H1 (cell line): Measurements from ENCODE around the gene RANBP17. TPM values are rescaled to one million over a fixed set of nuclear protein-coding genes. Genes with fewer than 3 reads are reported as not detected.

Experiments
- CTCF ChIA-PET: fragments of 300-600 bp; sonication (Branson Sonifier 250); formaldehyde crosslinking; loops from one replicate; lab custom pipeline; 2021; ENCODE audit not compliant: partially characterized antibody; lab: Charles Lee
- POLR2A ChIA-PET: fragments of 300-600 bp; sonication (Branson Sonifier 250); formaldehyde crosslinking; loops from one replicate; lab custom pipeline; 2021; ENCODE audit warnings: inconsistent platforms; ENCODE audit not compliant: partially characterized antibody; lab: Charles Lee
- DNase-seq, 2 experiments: peaks; one replicate each; pipeline versions ENCODE4 v3.0.0 to v3.0.0-alpha.2; 2010 to 2022; ENCODE audit warnings: low spot score in 2 of 2, low read depth in 1 of 2, mixed read lengths in 1 of 2
- FAIRE-seq: peaks from 2 replicates; lab custom pipeline; 2011; peaks lifted over from hg19 to GRCh38; lab: Jason Lieb, UNC
- H2AFZ ChIP-seq: 2 replicates; pipeline ENCODE4 v1.8.1; 2012; ENCODE audit warnings: low read length, inconsistent platforms
- H2AK5ac ChIP-seq: 2 replicates; pipeline ENCODE4 v1.6.1; 2013; ENCODE audit warnings: low read depth, low read length
- H2BK120ac ChIP-seq: replicated peaks from 2 replicates; pipeline ENCODE3; 2013; ENCODE audit warnings: low read depth, low read length, inconsistent platforms
- H2BK12ac ChIP-seq: 2 replicates; pipeline ENCODE4 v1.6.1; 2013; ENCODE audit warnings: low read depth, low read length
- H2BK15ac ChIP-seq: 2 replicates; pipeline ENCODE4 v1.6.1; 2013; ENCODE audit warnings: low read length
- H2BK20ac ChIP-seq: 2 replicates; pipeline ENCODE4 v1.6.1; 2013; ENCODE audit warnings: low read length
- H2BK5ac ChIP-seq: 2 replicates; pipeline ENCODE4 v1.6.1; 2013; ENCODE audit warnings: low read depth, low read length
- H3K14ac ChIP-seq: 2 replicates; pipeline ENCODE4 v1.6.1; 2013; ENCODE audit warnings: inconsistent platforms; ENCODE audit not compliant: insufficient read length
- H3K18ac ChIP-seq: 2 replicates; pipeline ENCODE4 v1.6.1; 2013; ENCODE audit warnings: low read length; ENCODE audit errors: extremely low read depth
- H3K23ac ChIP-seq: 2 replicates; pipeline ENCODE4 v1.6.1; 2013; ENCODE audit warnings: inconsistent platforms; ENCODE audit not compliant: insufficient read length
- H3K23me2 ChIP-seq: 2 replicates; pipeline ENCODE4 v1.6.1; 2013; ENCODE audit warnings: low read depth, low read length
- H3K27ac ChIP-seq: 2 replicates; pipeline ENCODE4 v1.6.1; 2011; ENCODE audit warnings: low read depth, low read length, inconsistent platforms
- H3K27me3 ChIP-seq, 4 experiments: replicated peaks in 1 of 4; 1 replicate in 1 of 4; 2 replicates in 3 of 4; pipeline versions ENCODE4 v1.6.1 to v1.8.1; 2011 to 2013; ENCODE audit warnings: low read length in 3 of 4, mild to moderate bottlenecking in 3 of 4, inconsistent platforms in 2 of 4, mixed read lengths in 2 of 4, moderate library complexity in 1 of 4; ENCODE audit not compliant: control insufficient read depth in 3 of 4, insufficient read depth in 3 of 4; ENCODE audit errors: extremely low read depth in 1 of 4
- H3K36me3 ChIP-seq, 4 experiments: 2 replicates each; pipeline versions ENCODE4 v1.6.1 to v1.8.1; 2011 to 2013; ENCODE audit warnings: mild to moderate bottlenecking in 4 of 4, low read length in 3 of 4, moderate library complexity in 2 of 4, control low read depth in 1 of 4, inconsistent platforms in 1 of 4; ENCODE audit not compliant: insufficient read depth in 4 of 4, control insufficient read depth in 2 of 4
- H3K4ac ChIP-seq: replicated peaks from 2 replicates; pipeline ENCODE3; 2013; ENCODE audit warnings: low read length, low read depth, mixed read lengths, inconsistent platforms; ENCODE audit not compliant: insufficient read length
- H3K4me1 ChIP-seq, 4 experiments: replicated peaks in 1 of 4; 1 replicate in 1 of 4; 2 replicates in 3 of 4; pipeline versions ENCODE4 v1.6.1 to v1.8.1; 2011 to 2013; ENCODE audit warnings: low read length in 3 of 4, inconsistent platforms in 2 of 4, mixed read lengths in 1 of 4; ENCODE audit not compliant: insufficient read depth in 4 of 4, control insufficient read depth in 3 of 4
- H3K4me2 ChIP-seq, 2 experiments: 2 replicates each; pipeline versions ENCODE4 v1.6.1 to v1.8.1; 2011 to 2013; ENCODE audit warnings: low read depth in 2 of 2, low read length in 2 of 2, control low read depth in 1 of 2, inconsistent platforms in 1 of 2, mild to moderate bottlenecking in 1 of 2; ENCODE audit not compliant: insufficient read depth in 1 of 2
- H3K4me3 ChIP-seq, 4 experiments: fragments of 200-600, 300-600 bp in 1 of 4; sonication (generic), shearing (Covaris generic), sonication (Bioruptor Twin) in 1 of 4; 2 replicates each; pipeline versions ENCODE4 v1.5.1 to v1.8.1; 2011 to 2016; ENCODE audit warnings: low read length in 4 of 4, low read depth in 3 of 4, control low read depth in 2 of 4, inconsistent platforms in 2 of 4, mild to moderate bottlenecking in 2 of 4, mixed read lengths in 1 of 4, moderate library complexity in 1 of 4; ENCODE audit not compliant: insufficient read depth in 2 of 4; ENCODE audit errors: extremely low read depth in 1 of 4
- H3K56ac ChIP-seq: replicated peaks from 2 replicates; pipeline ENCODE3; 2013; ENCODE audit warnings: low read depth, mild to moderate bottlenecking, mixed read lengths, low read length, inconsistent platforms; ENCODE audit not compliant: insufficient read length
- H3K79me1 ChIP-seq: 2 replicates; pipeline ENCODE4 v1.6.1; 2013; ENCODE audit warnings: low read depth, low read length, control low read depth
- H3K79me2 ChIP-seq, 2 experiments: 2 replicates each; pipeline versions ENCODE4 v1.6.1 to v1.8.1; 2012 to 2013; ENCODE audit warnings: low read length in 2 of 2, mild to moderate bottlenecking in 2 of 2, inconsistent platforms in 1 of 2; ENCODE audit not compliant: insufficient read depth in 2 of 2, control insufficient read depth in 1 of 2
- H3K9ac ChIP-seq, 4 experiments: replicated peaks in 1 of 4; 1 replicate in 1 of 4; 2 replicates in 3 of 4; pipeline versions ENCODE4 v1.6.1 to v1.8.1; 2011 to 2013; ENCODE audit warnings: low read depth in 3 of 4, low read length in 3 of 4, control low read depth in 2 of 4, mild to moderate bottlenecking in 2 of 4, moderate library complexity in 2 of 4, inconsistent platforms in 1 of 4; ENCODE audit errors: extremely low read depth in 1 of 4
- H3K9me3 ChIP-seq, 2 experiments: 2 replicates each; pipeline versions ENCODE4 v1.6.1 to v1.8.1; 2012 to 2013; ENCODE audit warnings: mild to moderate bottlenecking in 2 of 2, moderate library complexity in 2 of 2, control low read depth in 1 of 2, inconsistent platforms in 1 of 2, low read depth in 1 of 2, low read length in 1 of 2, mixed read lengths in 1 of 2; ENCODE audit not compliant: insufficient read depth in 2 of 2
- H4K20me1 ChIP-seq, 2 experiments: replicated peaks in 1 of 2; 2 replicates each; pipeline versions ENCODE3 to v1.8.1; 2011 to 2013; ENCODE audit warnings: inconsistent platforms in 2 of 2, low read length in 2 of 2, mild to moderate bottlenecking in 1 of 2; ENCODE audit not compliant: insufficient read depth in 2 of 2, control insufficient read depth in 1 of 2
- H4K5ac ChIP-seq: 2 replicates; pipeline ENCODE4 v1.6.1; 2013; ENCODE audit warnings: low read length, low read depth, mixed read lengths, inconsistent platforms; ENCODE audit not compliant: insufficient read length
- H4K8ac ChIP-seq: 2 replicates; pipeline ENCODE4 v1.8.0; 2013; ENCODE audit warnings: mild to moderate bottlenecking, moderate library complexity, low read length, inconsistent platforms; ENCODE audit not compliant: insufficient read depth; ENCODE audit errors: extremely low read depth
- H4K91ac ChIP-seq: replicated peaks from 2 replicates; pipeline ENCODE3; 2013; ENCODE audit warnings: low read length, mixed read lengths, inconsistent platforms; ENCODE audit not compliant: insufficient read length
- BACH1 ChIP-seq: IDR thresholded peaks from 2 replicates; pipeline ENCODE4 v1.6.1; 2012; ENCODE audit warnings: low read length, improper control_type of control experiment
- BCL11A ChIP-seq, 2 experiments: IDR thresholded peaks; one replicate each; pipeline ENCODE4 v1.6.1; 2011; ENCODE audit warnings: low read depth in 2 of 2, low read length in 2 of 2, mild to moderate bottlenecking in 2 of 2
- BRCA1 ChIP-seq: IDR thresholded peaks from 2 replicates; pipeline ENCODE4 v1.6.1; 2012; ENCODE audit warnings: low read depth, low read length, improper control_type of control experiment
- CREB1 ChIP-seq: IDR thresholded peaks from 2 replicates; pipeline ENCODE4 v1.6.1; 2012; ENCODE audit warnings: inconsistent platforms
- FOSL1 ChIP-seq: IDR thresholded peaks from 2 replicates; pipeline ENCODE4 v1.6.1; 2011; ENCODE audit warnings: mild to moderate bottlenecking, low read depth, low read length, moderate library complexity; ENCODE audit not compliant: insufficient read depth
- GABPA ChIP-seq: IDR thresholded peaks from 2 replicates; pipeline ENCODE4 v1.6.1; 2011; ENCODE audit warnings: mild to moderate bottlenecking, low read length, moderate library complexity, borderline replicate concordance; ENCODE audit not compliant: insufficient read depth
- HDAC6 ChIP-seq: IDR thresholded peaks from one replicate; pipeline ENCODE4 v1.7.1; 2012; ENCODE audit warnings: low read depth, mild to moderate bottlenecking, inconsistent platforms, low read length, moderate library complexity
- JUN ChIP-seq: IDR thresholded peaks from 2 replicates; pipeline ENCODE4 v1.6.1; 2011; ENCODE audit warnings: low read depth, mild to moderate bottlenecking, improper control_type of control experiment, low read length
- POU5F1 ChIP-seq: IDR thresholded peaks from 2 replicates; pipeline ENCODE4 v1.6.1; 2011; ENCODE audit warnings: low read depth, mild to moderate bottlenecking, low read length, moderate library complexity
- RBBP5 ChIP-seq: IDR thresholded peaks from 2 replicates; pipeline ENCODE4 v1.7.1; 2012; ENCODE audit warnings: low read depth, mild to moderate bottlenecking, inconsistent platforms, low read length, moderate library complexity, borderline replicate concordance
- RNF2 ChIP-seq: fragments of 200-900, 300-1000 bp; sonication (generic); IDR thresholded peaks from 2 replicates; pipeline ENCODE4 v1.7.1; 2016; ENCODE audit warnings: borderline replicate concordance, low read depth, mild to moderate bottlenecking, antibody characterized with exemption, low read length; ENCODE audit not compliant: poor library complexity, severe bottlenecking; ENCODE audit errors: missing control alignments
- SIRT6 ChIP-seq: IDR thresholded peaks from one replicate; pipeline ENCODE4 v1.7.1; 2012; ENCODE audit warnings: low read length, inconsistent platforms
- TAF1 ChIP-seq: IDR thresholded peaks from 2 replicates; pipeline ENCODE4 v1.6.1; 2011; ENCODE audit warnings: mild to moderate bottlenecking, low read depth, low read length
- TAF7 ChIP-seq: optimal IDR thresholded peaks from 2 replicates; pipeline ENCODE3; 2011; ENCODE audit warnings: low read depth, mild to moderate bottlenecking, inconsistent platforms, low read length, moderate library complexity, borderline replicate concordance
- TCF12 ChIP-seq: IDR thresholded peaks from 2 replicates; pipeline ENCODE4 v1.6.1; 2011; ENCODE audit warnings: low read depth, mild to moderate bottlenecking, low read length
- TEAD4 ChIP-seq: IDR thresholded peaks from 2 replicates; pipeline ENCODE4 v1.6.1; 2012; ENCODE audit warnings: low read depth, low read length, inconsistent platforms, mixed read lengths
- WGBS, 2 experiments: shearing (Covaris generic) in 1 of 2; methylation state at CpG; one replicate each; pipeline versions ENCODE4 v1.1.6 to v1.1.7; 2013 to 2015; ENCODE audit warnings: low lambda C conversion rate in 2 of 2, mixed read lengths in 2 of 2, inconsistent platforms in 1 of 2, low coverage in 1 of 2, missing lambda C conversion rate in 1 of 2; ENCODE audit not compliant: insufficient replicate concordance in 2 of 2, insufficient coverage in 1 of 2, insufficient read length in 1 of 2; ENCODE audit errors: extremely low coverage in 1 of 2, missing lambda C conversion rate in 1 of 2; 5-methylcytosine and 5-hydroxymethylcytosine counted together
- polyA plus RNA-seq, 7 experiments: library from polyadenylated mRNA; depleted of rRNA in 3 of 7; stranded (reverse) in 5 of 7; unstranded in 2 of 7; fragments of >200 nt in 5 of 7; fragments of 200-250 nt in 2 of 7; gene quantifications; 1 replicate in 5 of 7; 2 replicates in 1 of 7; 4 replicates in 1 of 7; pipeline versions ENCODE4 v1.2.1 to v1.2.3, GENCODE V29; 2011 to 2013; ENCODE audit warnings: missing spikeins in 2 of 7, mixed read lengths in 2 of 7
- total RNA-seq: library from RNA; stranded (reverse); fragmentation: NEBNext Ultra II Directional; extraction: Animal tissue kit (Norgen Biotek cat#: 25700); gene quantifications from 2 replicates; pipeline ENCODE4 v1.2.1, GENCODE V29; 2021

RANBP17 gene
- total and polyA plus RNA-seq, 2 of the 8 experiments (the other 6 are each of a cell fraction or from before 2014, with no cell fraction given): 8.6 to 21.3 TPM

- FAIRE-seq (no peak), DNase-seq (no peak)
- Histone ChIP-seq H3K79me2 (no peaks in the 10 kb centered on the region), H3K23me2 (no peaks in the 10 kb centered on the region), H3K4ac (no peak overlapping the region), H3K4me1 (peaks cover 0 to 5% (median 0%) of the 10 kb centered on the region in 4 experiments; a peak in 1 of 7 replicates), H3K4me2 (no peak overlapping the region), H3K9me3 (no peaks in the 10 kb centered on the region), H3K27ac (no peak overlapping the region), H3K4me3 (no peak overlapping the region), H2AK5ac (no peak overlapping the region), H2AFZ (no peak overlapping the region), H2BK12ac (no peak overlapping the region), H3K9ac (no peak overlapping the region), H3K27me3 (no peaks in the 10 kb centered on the region), H4K91ac (no peak overlapping the region), H4K5ac (no peak overlapping the region), H3K79me1 (no peaks in the 10 kb centered on the region), H2BK120ac (no peak overlapping the region), H4K8ac (no peak overlapping the region), H4K20me1 (no peaks in the 10 kb centered on the region), H3K23ac (no peak overlapping the region), H3K36me3 (no peaks in the 10 kb centered on the region; a peak in 1 of 8 replicates), H2BK20ac (no peak overlapping the region), H2BK15ac (no peak overlapping the region), H2BK5ac (no peak overlapping the region), H3K56ac (no peak overlapping the region), H3K14ac (no peak overlapping the region), H3K18ac (no peak overlapping the region)
- 89% methylated on average over 8 of the region's 8 CpGs; no CpG with 5 or more reads in 1 of the 2 experiments for WGBS, 2 experiments
- POLR2A ChIA-PET: no interaction called here
- CTCF ChIA-PET: no interaction called here
- TF ChIP-seq TCF12 (no peak), TEAD4 (no peak), JUN (no peak), RNF2 (no peak), RBBP5 (no peak), BRCA1 (no peak), CREB1 (no peak), SIRT6 (no peak), HDAC6 (no peak), POU5F1 (no peak), GABPA (no peak), BACH1 (no peak), TAF7 (no peak), BCL11A (IDR thresholded peaks at IDR 0.05; ENCODE audit: low read depth in 2 of 2, low read length in 2 of 2) (no peak), TAF1 (no peak), FOSL1 (no peak)
These were observed 77.4 kb downstream of the RANBP17 start for GRCh38 chr5:170939178-170939577.
